Thoracic aorta (tissue), 2 donors: Measurements from ENCODE around the gene DNAH7. TPM values are rescaled to one million over a fixed set of nuclear protein-coding genes. Genes with fewer than 3 reads are reported as not detected.

Experiments used
- ATAC-seq: fragments of 150-250 bp; one replicate; pipeline ENCODE4 v1.8.0; 2017; ENCODE audit warnings: low read depth; ENCODE audit not compliant: insufficient number of reproducible peaks, low FRiP score
- DNase-seq: peaks from one replicate; pipeline ENCODE4 v3.0.0-alpha.2; 2020; ENCODE audit warnings: low spot score
- H3K27ac ChIP-seq, 2 donors: fragments of 200-600 bp; sonication (generic); 1 replicate in 1 of 2; 2 replicates in 1 of 2; pipeline ENCODE4 v1.5.1; 2016; ENCODE audit warnings: mild to moderate bottlenecking in 2 of 2, moderate library complexity in 2 of 2
- H3K27me3 ChIP-seq: fragments of 200-600 bp; sonication (generic); replicated peaks from 2 replicates; pipeline ENCODE4 v1.6.0; 2016; ENCODE audit warnings: mild to moderate bottlenecking; ENCODE audit not compliant: insufficient read depth
- H3K36me3 ChIP-seq: fragments of 200-600 bp; sonication (generic); one replicate; pipeline ENCODE4 v1.5.1; 2016
- H3K4me1 ChIP-seq, 2 donors: fragments of 200-600 bp; sonication (generic); 1 replicate in 1 of 2; 2 replicates in 1 of 2; pipeline versions ENCODE4 v1.5.1 to v1.6.0; 2016; ENCODE audit warnings: low read depth in 2 of 2, mild to moderate bottlenecking in 1 of 2; ENCODE audit not compliant: control insufficient read depth in 1 of 2
- H3K4me3 ChIP-seq: fragments of 200-600 bp; sonication (generic); 2 replicates; pipeline ENCODE4 v1.5.1; 2016; ENCODE audit warnings: mild to moderate bottlenecking
- H3K9me3 ChIP-seq: fragments of 200-600 bp; sonication (generic); 2 replicates; pipeline ENCODE4 v1.5.1; 2016
- total RNA-seq, 2 donors: library from RNA; depleted of rRNA; stranded (reverse); fragments of >200 nt; gene quantifications; one replicate each; pipeline versions ENCODE4 v1.1.0 to v1.2.3, GENCODE V29; 2016
- TF ChIP-seq, protein P1 (sequence below): fragments of 200-600 bp; sonication (generic); IDR thresholded peaks from one replicate; pipeline ENCODE4 v1.5.1; 2019; ENCODE audit warnings: antibody characterized with exemption

Gene DNAH7
- total RNA-seq, 2 donors from 2014 or later = 0.68 to 2.0 TPM

DNA sequence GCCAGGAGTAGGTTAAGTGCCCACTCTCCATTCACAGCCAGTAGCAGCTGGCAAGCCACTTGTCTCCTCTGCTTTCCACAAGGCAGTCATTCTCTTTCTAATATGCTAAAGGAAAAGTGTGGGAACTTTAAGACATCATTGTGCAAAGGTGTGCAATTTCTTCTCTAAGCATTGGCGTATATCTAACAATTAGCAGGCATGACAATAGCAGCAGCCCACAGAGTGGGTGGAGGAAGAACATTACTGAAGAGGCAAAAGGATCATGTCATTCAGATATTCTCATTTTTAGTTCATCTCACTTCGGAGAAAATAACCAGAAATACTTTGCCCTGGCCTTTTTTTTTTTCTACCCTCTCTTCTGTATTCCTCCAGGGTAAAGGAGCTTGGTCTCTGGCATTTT, 177.6 kb downstream of the DNAH7 start:
- Histone ChIP-seq H3K27ac (no peak overlapping the region), H3K36me3 (no peaks in the 10 kb centered on the region), H3K4me1 (no peaks in the 10 kb centered on the region), H3K4me3 (no peak overlapping the region), H3K27me3 (no peaks in the 10 kb centered on the region), H3K9me3 (no peaks in the 10 kb centered on the region)
- no peak for ATAC-seq
- TF ChIP-seq, protein P1, sequence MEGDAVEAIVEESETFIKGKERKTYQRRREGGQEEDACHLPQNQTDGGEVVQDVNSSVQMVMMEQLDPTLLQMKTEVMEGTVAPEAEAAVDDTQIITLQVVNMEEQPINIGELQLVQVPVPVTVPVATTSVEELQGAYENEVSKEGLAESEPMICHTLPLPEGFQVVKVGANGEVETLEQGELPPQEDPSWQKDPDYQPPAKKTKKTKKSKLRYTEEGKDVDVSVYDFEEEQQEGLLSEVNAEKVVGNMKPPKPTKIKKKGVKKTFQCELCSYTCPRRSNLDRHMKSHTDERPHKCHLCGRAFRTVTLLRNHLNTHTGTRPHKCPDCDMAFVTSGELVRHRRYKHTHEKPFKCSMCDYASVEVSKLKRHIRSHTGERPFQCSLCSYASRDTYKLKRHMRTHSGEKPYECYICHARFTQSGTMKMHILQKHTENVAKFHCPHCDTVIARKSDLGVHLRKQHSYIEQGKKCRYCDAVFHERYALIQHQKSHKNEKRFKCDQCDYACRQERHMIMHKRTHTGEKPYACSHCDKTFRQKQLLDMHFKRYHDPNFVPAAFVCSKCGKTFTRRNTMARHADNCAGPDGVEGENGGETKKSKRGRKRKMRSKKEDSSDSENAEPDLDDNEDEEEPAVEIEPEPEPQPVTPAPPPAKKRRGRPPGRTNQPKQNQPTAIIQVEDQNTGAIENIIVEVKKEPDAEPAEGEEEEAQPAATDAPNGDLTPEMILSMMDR = no peak
- no peak for DNase-seq

DNA sequence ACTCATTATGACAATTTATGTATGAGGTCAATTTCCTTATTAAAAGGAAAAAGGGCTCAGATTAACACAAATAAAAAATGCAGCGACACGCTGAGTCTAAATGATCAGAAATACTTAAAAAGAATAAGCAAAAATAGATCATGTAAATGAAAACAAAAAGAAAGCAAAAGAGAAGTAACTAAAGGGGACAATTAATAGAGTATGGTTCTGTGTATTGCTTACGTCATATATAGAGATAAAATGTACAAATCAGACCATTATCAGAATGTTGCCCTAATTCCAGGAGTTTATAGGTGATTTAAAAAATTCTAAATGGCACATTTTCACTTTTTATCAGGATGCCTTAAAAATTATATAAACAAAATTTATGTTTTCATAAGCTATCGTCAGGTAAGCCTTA, 189.5 kb downstream of the DNAH7 start:
- ATAC-seq (no peak), DNase-seq (no peak)
- no peaks in the 10 kb centered on the region for H3K9me3 ChIP-seq
- TF ChIP-seq, protein P1 = no peak
- H3K36me3 ChIP-seq = no peaks in the 10 kb centered on the region
- no peaks in the 10 kb centered on the region for H3K27me3 ChIP-seq
- H3K4me3 ChIP-seq = no peak overlapping the region
- H3K27ac ChIP-seq = no peak overlapping the region
- H3K4me1 ChIP-seq = no peaks in the 10 kb centered on the region

DNA sequence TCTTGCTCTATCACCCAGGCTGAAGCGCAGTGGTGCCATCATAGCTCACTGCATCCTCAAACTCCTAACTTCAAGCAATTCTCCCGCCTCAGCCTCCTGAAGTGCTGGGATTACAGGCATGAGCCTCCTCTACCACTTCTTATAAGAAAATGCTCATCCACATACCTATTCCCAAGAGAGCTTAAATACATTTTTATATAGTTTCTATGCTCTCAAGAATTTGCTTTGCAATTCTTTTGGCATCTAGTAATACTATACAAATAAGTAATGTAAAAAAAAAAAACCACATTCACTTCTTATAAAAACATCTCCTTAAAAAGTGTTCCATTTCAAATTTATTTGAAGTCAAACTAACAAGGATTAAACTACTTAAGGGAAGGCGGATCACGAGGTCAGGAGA, 197.3 kb downstream of the DNAH7 start:
- H3K9me3 ChIP-seq = no peaks in the 10 kb centered on the region
- H3K36me3 ChIP-seq = no peaks in the 10 kb centered on the region
- H3K27me3 ChIP-seq = no peaks in the 10 kb centered on the region
- H3K4me1 ChIP-seq = no peaks in the 10 kb centered on the region
- no peak for DNase-seq
- ATAC-seq = no peak
- no peak overlapping the region for H3K27ac ChIP-seq
- TF ChIP-seq, protein P1 = no peak
- no peak overlapping the region for H3K4me3 ChIP-seq

DNA sequence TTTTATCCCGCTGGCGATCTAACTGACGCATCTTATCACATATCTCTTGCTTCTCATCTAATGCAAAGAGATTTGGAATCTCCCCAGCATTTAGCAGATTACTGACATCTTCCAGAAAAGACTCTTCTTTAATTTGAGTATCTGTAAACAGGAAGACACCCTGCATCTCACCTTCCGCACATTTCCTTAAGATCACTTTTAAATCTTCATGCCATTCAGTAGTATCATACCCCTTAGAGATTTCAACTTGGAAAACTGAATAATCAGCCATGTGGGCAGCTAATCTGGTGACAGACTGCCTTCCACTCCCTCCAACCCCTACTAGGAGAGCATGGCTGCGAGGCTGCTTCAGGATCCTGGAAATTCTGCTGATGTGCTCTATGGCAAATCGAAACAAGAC, 204.3 kb downstream of the DNAH7 start:
- DNase-seq (no peak), ATAC-seq (no peak)
- Histone ChIP-seq H3K9me3 (no peaks in the 10 kb centered on the region), H3K27me3 (no peaks in the 10 kb centered on the region), H3K27ac (no peak overlapping the region), H3K4me3 (no peak overlapping the region), H3K36me3 (no peaks in the 10 kb centered on the region), H3K4me1 (no peaks in the 10 kb centered on the region)
- TF ChIP-seq, protein P1 = no peak

DNA sequence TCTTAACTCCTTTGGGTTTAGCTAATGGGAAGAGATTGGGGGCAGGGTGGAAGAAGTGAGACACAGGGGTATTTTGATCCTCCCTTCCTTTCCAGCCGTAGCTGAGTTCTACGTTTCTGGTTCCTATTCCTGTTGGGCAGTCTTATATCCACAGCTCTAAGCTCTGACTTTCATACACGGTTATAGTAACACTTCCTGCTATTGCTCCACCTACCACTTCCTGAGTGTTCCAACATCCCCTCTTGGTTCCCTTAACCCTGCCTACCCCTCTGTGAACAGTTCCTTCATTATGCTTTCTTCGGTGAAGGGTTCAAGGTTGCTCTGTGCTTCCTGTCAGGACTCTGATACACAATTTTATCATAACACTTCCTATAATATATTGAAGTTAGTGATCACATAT, 205.1 kb downstream of the DNAH7 start:
- H3K27me3 ChIP-seq = no peaks in the 10 kb centered on the region
- no peaks in the 10 kb centered on the region for H3K4me1 ChIP-seq
- no peaks in the 10 kb centered on the region for H3K9me3 ChIP-seq
- no peaks in the 10 kb centered on the region for H3K36me3 ChIP-seq
- no peak overlapping the region for H3K27ac ChIP-seq
- no peak overlapping the region for H3K4me3 ChIP-seq
- ATAC-seq (no peak), DNase-seq (no peak)
- TF ChIP-seq, protein P1 = no peak
